KOPT-K1 (cell line): Measurements from ENCODE around the gene LPP.

Source experiments
- H3K27ac ChIP-seq: fragments of 200-600 bp; sonication (generic); 2 replicates; pipeline ENCODE4 v1.5.1; 2016; ENCODE audit warnings: antibody characterized with exemption, mild to moderate bottlenecking, low read depth, low read length; ENCODE audit not compliant: poor library complexity, severe bottlenecking
- H3K36me3 ChIP-seq: fragments of 200-600 bp; sonication (generic); 2 replicates; pipeline ENCODE4 v1.5.1; 2017; ENCODE audit warnings: antibody characterized with exemption, mild to moderate bottlenecking, low read length, moderate library complexity; ENCODE audit not compliant: insufficient read depth
- H3K9me3 ChIP-seq: fragments of 200-600 bp; sonication (generic); 2 replicates; pipeline ENCODE4 v1.5.1; 2017; ENCODE audit warnings: antibody characterized with exemption, low read length, mild to moderate bottlenecking; ENCODE audit not compliant: insufficient read depth, poor library complexity, severe bottlenecking

The LPP gene

GRCh38 chr3:188283347-188283746 lies 129.4 kb downstream of the LPP start:
- H3K9me3 ChIP-seq, result no peaks in the 10 kb centered on the region
- no peak overlapping the region for H3K27ac ChIP-seq

GRCh38 chr3:188284455-188285212 lies 130.7 kb downstream of the LPP start:
- no peak overlapping the region for H3K27ac ChIP-seq
- H3K9me3 ChIP-seq, result no peaks in the 10 kb centered on the region
- no peaks in the 10 kb centered on the region for H3K36me3 ChIP-seq

More at GRCh38 chr3:188283347-188283746, 129.4 kb downstream of the LPP start:
- H3K36me3 ChIP-seq, result no peaks in the 10 kb centered on the region

GRCh38 chr3:188286087-188286513 lies 132.1 kb downstream of the LPP start:
- Histone ChIP-seq H3K36me3 (peaks cover 6% of the 10 kb centered on the region; the same call in 1 of the 2 replicates), H3K9me3 (no peaks in the 10 kb centered on the region), H3K27ac (no peak overlapping the region)

GRCh38 chr3:188287339-188287738 lies 133.4 kb downstream of the LPP start:
- Histone ChIP-seq H3K27ac (no peak overlapping the region), H3K9me3 (no peaks in the 10 kb centered on the region)

GRCh38 chr3:188287762-188288505 lies 134.0 kb downstream of the LPP start:
- Histone ChIP-seq H3K9me3 (no peaks in the 10 kb centered on the region), H3K27ac (no peak overlapping the region), H3K36me3 (peaks cover 6% of the 10 kb centered on the region; the same call in 1 of the 2 replicates)

More at GRCh38 chr3:188287339-188287738, 133.4 kb downstream of the LPP start:
- peaks cover 6% of the 10 kb centered on the region; the same call in 1 of the 2 replicates for H3K36me3 ChIP-seq

- peaks cover 6% of the 10 kb centered on the region; the same call in 1 of the 2 replicates for H3K36me3 ChIP-seq
- no peak overlapping the region for H3K27ac ChIP-seq
- no peaks in the 10 kb centered on the region for H3K9me3 ChIP-seq
Observed at GRCh38 chr3:188292251-188292650, 138.3 kb downstream of the LPP start.

- Histone ChIP-seq H3K27ac (no peak overlapping the region), H3K9me3 (no peaks in the 10 kb centered on the region), H3K36me3 (peaks cover 6% of the 10 kb centered on the region; the same call in 1 of the 2 replicates)
Observed at GRCh38 chr3:188292827-188293226, 138.9 kb downstream of the LPP start.

GRCh38 chr3:188294113-188294512 lies 140.2 kb downstream of the LPP start:
- Histone ChIP-seq H3K27ac (no peak overlapping the region), H3K9me3 (no peaks in the 10 kb centered on the region)

GRCh38 chr3:188294823-188295487 lies 141.0 kb downstream of the LPP start:
- no peak overlapping the region for H3K27ac ChIP-seq
- peaks cover 6% of the 10 kb centered on the region; the same call in 1 of the 2 replicates for H3K36me3 ChIP-seq
- H3K9me3 ChIP-seq, result no peaks in the 10 kb centered on the region

More at GRCh38 chr3:188294113-188294512, 140.2 kb downstream of the LPP start:
- H3K36me3 ChIP-seq, result peaks cover 6% of the 10 kb centered on the region; the same call in 1 of the 2 replicates

- H3K27ac ChIP-seq, result no peak overlapping the region
- H3K9me3 ChIP-seq, result no peaks in the 10 kb centered on the region
- no peaks in the 10 kb centered on the region for H3K36me3 ChIP-seq
Observed at GRCh38 chr3:188295876-188296275, 141.9 kb downstream of the LPP start.

- Histone ChIP-seq H3K36me3 (no peaks in the 10 kb centered on the region), H3K27ac (no peak overlapping the region), H3K9me3 (no peaks in the 10 kb centered on the region)
Observed at GRCh38 chr3:188296761-188297612, 143.0 kb downstream of the LPP start.

- H3K9me3 ChIP-seq, result no peaks in the 10 kb centered on the region
- H3K36me3 ChIP-seq, result no peaks in the 10 kb centered on the region
- H3K27ac ChIP-seq, result no peak overlapping the region
Observed at GRCh38 chr3:188298585-188298984, 144.6 kb downstream of the LPP start.

- Histone ChIP-seq H3K36me3 (no peaks in the 10 kb centered on the region), H3K9me3 (no peaks in the 10 kb centered on the region), H3K27ac (no peak overlapping the region)
Observed at GRCh38 chr3:188299068-188299467, 145.1 kb downstream of the LPP start.

- H3K9me3 ChIP-seq, result no peaks in the 10 kb centered on the region
- H3K36me3 ChIP-seq, result no peaks in the 10 kb centered on the region
- H3K27ac ChIP-seq, result no peak overlapping the region
Observed at GRCh38 chr3:188299708-188300107, 145.8 kb downstream of the LPP start.
